Thyroid gland (tissue), 4 donors: ENCODE data around the gene SRF.

Source experiments
- CTCF ChIP-seq, 6 experiments: fragments of 200-600 bp in 3 of 6; fragments of 450-650 bp in 3 of 6; sonication (generic) in 3 of 6; IDR thresholded peaks; one replicate each; pipeline ENCODE4 v1.5.1; 2016 to 2019; ENCODE audit warnings: antibody characterized with exemption in 6 of 6, mild to moderate bottlenecking in 2 of 6, inconsistent platforms in 1 of 6, moderate library complexity in 1 of 6
- POLR2A ChIP-seq, 2 donors: fragments of 450-650 bp; IDR thresholded peaks; one replicate each; pipeline ENCODE4 v1.6.1; 2017; ENCODE audit warnings: antibody characterized with exemption in 2 of 2, mild to moderate bottlenecking in 2 of 2, moderate library complexity in 1 of 2

DNA sequence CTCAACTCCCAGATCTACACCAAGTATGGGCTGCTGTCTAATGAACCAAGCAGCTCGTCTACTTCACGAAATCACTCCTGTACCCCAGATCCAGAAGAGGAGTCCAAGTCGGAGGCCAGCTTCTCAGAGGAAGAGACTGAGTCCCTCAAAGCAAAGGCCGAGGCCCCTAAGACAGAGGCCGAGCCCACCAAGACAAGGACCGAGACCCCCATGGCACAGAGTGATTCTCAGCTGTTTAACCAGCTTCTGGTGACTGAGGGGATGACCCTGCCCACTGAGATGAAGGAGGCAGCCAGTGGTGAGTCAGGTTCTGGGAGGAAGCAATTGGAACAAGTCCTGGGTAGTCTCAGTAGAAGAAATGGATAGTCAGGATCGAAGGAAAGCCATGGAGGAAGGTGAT is 16.8 kb downstream of the SRF start:
- TF ChIP-seq CTCF (IDR thresholded peaks at IDR 0.05): no peak
- no peak for TF ChIP-seq POLR2A (IDR thresholded peaks at IDR 0.05)
